NCI-H2196 (cell line): ENCODE measurements around the gene NPTXR.
A peak's percentile ranks its signal among the peaks of the same experiment; 100 is the strongest.
"Not testable (repeated sequence)": the region's sequence is repeated elsewhere in the genome, so short reads cannot be mapped to it uniquely, and the experiment has no call there.

Source experiments
- DNase-seq: peaks from one replicate; lab custom pipeline; 2025; ENCODE audit not compliant: unreplicated experiment; lab: John Stamatoyannopoulos, UW

The NPTXR gene

GRCh38 chr22:38868886-38869381 is 25.1 kb upstream of the NPTXR start:
- peak; percentile 73 for DNase-seq

GRCh38 chr22:38868286-38868721 is 24.5 kb upstream of the NPTXR start:
- no peak for DNase-seq

- DNase-seq: no peak
Measured at GRCh38 chr22:38867471-38868285, 23.9 kb upstream of the NPTXR start.

GRCh38 chr22:38867124-38867455 is 23.3 kb upstream of the NPTXR start:
- no peak for DNase-seq

- DNase-seq: no peak
Measured at GRCh38 chr22:38866399-38867123, 22.7 kb upstream of the NPTXR start.

GRCh38 chr22:38866024-38866398 is 22.2 kb upstream of the NPTXR start:
- no peak for DNase-seq

- DNase-seq: no peak
Measured at GRCh38 chr22:38865201-38866023, 21.6 kb upstream of the NPTXR start.

GRCh38 chr22:38864361-38865191 is 20.7 kb upstream of the NPTXR start:
- no peak for DNase-seq

GRCh38 chr22:38863531-38864131 is 19.8 kb upstream of the NPTXR start:
- no peak for DNase-seq

- no peak for DNase-seq
Measured at GRCh38 chr22:38862375-38863329, 18.8 kb upstream of the NPTXR start.

GRCh38 chr22:38861927-38862326 is 18.1 kb upstream of the NPTXR start:
- DNase-seq: no peak

- no peak for DNase-seq
Measured at GRCh38 chr22:38861170-38861876, 17.5 kb upstream of the NPTXR start.

- DNase-seq: peak; percentile 6
Measured at GRCh38 chr22:38860283-38861169, 16.7 kb upstream of the NPTXR start.

- DNase-seq: no peak
Measured at GRCh38 chr22:38859581-38860282, 15.9 kb upstream of the NPTXR start.

- no peak for DNase-seq
Measured at GRCh38 chr22:38858492-38858891, 14.7 kb upstream of the NPTXR start.

- not testable (repeated sequence) for DNase-seq
Measured at GRCh38 chr22:38854476-38854875, 10.6 kb upstream of the NPTXR start.

GRCh38 chr22:38853883-38854282 is 10.1 kb upstream of the NPTXR start:
- not testable (repeated sequence) for DNase-seq
